Endothelial cell of hepatic sinusoid (primary cell): Measurements from ENCODE around the gene BRSK2.
"Not testable (repeated sequence)": the region's sequence is repeated elsewhere in the genome, so short reads cannot be mapped to it uniquely, and the experiment has no call there.

Source experiments
- in situ Hi-C: cut with HindIII; loops from 2 replicates; pipeline ENCODE4 v1.10.0; 2017; ENCODE audit warnings: low sequenced_read_pairs

Gene BRSK2

DNA sequence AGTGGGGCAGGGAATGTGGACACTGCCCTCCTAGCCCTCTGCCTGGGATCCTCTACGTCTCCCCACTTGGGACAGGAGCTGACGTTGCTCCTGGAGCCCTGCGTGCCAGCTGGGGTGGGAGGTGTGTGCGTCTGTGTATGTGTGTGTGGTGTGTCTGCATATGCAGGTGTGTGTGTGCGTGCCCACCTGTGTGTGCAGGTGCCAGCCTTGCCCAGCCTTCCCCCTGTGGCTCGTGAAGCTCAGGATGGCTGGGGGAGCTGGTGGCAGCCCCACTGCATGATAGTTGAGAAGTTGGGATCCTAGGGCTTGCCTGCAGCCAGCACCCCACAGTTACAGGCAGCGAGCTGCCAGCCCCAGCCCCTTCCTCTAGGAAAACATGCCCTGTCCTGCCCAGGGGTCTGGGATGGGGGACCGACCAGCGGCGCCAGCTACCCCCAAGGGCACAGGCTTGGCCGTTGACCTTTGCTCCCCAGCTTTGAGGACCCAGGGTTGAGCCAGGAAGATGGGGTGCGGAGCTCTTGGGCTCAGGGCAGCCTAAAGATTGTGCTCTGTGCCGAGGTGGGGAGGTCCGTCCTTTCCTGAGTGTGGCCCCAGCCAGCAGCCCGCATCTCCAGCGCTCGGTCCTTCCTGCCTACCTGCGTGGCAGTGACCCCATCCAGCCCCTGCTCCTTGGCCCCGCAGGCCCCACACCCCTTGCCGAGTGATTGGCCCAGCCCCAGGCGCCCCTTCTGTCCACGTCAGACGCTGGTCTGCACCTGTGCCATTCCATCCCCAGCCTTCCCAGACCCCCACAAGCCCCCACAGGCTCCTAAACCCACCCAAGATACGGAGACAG is 15.7 kb downstream of the BRSK2 start:
- in situ Hi-C loops, result no loop called here

DNA sequence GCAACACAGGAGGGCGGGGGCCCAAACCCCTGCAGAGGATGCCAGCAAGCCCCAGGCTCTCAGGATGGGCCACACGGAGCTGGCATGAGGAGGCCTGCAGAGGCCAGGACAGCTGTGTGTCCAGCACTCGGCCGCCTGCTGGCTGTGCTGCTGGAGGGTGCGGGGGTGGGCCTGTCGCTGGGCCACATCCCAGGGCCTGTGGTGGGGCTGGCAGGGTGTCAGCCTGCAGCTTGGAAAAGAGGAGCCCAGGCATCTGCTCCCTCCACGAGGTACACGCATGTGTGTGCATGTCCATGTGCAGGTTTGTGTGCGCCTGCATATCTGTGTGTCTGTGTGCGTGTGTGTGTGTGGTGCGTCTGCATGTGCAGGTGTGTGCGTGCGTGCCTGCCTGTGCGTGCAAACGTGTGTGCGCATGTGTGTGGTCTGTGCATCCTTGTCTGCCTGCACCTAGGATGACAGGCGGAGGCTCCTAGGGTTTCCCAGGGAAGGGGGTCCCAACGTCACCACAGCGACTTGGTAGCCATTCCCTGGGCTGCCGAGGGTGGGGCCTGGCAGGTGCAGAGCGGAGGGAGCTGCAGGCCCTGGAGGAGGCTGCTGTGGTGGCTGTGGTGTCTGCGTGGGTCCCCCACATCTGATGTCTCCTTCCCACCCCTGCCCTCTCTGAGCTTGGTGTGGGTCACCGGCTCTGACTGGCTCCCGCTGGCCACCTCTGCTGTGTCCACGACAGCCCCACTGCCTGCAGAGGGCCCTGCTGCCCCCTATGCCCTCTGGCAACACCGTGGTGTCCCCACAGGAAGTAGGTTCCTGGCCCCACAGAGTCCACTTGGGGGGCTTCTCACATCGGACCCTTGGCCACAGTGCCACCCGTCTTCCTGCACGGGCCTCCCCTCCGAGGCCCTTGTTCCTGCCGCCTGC is 17.1 kb downstream of the BRSK2 start:
- in situ Hi-C loops, result no loop called here

DNA sequence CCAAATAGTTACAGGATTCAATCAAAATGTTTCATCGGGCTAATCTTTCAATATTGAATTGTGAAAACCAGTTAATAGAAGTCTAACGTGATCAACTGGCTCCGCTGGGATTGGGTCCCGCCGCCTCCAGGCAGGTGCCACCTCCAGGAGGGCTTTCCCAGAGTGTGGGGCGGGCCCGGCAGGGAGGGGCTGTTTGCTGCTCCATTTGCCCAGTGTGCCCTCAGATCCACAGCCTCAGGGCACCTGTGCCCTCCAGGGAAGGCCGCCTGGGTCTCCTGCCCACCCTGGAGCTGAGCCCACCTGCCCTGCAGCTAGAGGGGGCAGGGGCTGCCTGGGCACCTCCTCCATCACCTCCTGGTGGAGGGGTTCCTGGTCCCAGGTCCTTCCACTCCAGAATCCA is 17.9 kb downstream of the BRSK2 start:
- in situ Hi-C loops, result no loop called here

DNA sequence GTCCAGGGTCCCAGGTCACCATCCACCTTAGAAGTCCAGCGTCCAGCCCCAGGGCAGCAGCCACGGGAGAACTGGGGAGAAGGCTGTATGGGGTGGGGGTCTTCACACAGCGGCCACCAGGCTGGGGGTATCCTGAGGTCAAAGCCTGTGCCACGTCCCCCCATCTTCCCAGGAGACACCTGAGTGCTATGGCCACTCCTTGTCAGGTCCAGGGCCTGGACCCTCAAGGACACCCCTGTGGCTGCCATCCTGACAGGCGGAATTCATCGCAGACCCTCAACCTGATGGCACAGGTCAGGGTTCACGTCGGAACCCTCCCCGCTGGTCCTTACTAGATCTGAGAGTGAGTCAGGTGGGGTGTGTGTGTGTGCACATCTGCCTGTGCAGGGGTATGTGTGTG is 18.6 kb downstream of the BRSK2 start:
- in situ Hi-C loops, result no loop called here

DNA sequence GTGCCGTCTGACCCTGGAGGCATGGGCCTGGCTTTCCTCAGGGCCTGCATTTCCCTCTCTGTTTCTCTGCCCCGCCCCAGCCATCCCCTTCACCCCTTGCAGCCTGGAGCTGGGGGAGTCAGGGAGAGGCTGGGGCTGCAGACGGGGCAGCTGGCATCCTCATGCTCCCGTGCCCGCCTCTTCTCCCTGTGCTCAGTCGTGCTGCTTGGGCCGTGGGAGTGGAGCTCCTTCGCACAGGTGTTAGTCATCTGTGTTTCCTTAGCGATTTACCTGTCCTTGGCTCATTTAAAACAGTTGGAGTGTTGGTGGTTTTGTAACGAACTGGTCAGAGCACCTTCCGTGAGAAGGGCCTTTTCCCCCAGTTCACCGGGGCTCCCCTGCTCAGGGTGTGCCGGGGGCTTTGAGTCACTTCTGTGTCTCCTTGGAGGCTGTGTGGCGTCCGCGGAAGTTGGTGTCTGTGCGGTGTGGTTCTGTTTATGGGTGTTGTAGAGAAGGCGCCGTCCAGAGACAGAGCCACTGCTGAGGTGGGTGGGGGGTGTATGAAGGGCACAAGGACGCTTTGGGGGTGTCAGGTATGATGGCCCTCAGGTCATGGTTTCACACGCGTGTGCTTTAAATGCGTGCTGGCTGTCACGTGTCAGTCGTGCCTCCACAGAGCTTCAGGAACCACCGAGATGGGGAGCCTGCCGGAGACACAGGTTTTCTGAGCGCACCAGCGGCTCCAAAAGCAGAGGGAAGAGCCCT is 19.5 kb downstream of the BRSK2 start:
- in situ Hi-C loops, result no loop called here

DNA sequence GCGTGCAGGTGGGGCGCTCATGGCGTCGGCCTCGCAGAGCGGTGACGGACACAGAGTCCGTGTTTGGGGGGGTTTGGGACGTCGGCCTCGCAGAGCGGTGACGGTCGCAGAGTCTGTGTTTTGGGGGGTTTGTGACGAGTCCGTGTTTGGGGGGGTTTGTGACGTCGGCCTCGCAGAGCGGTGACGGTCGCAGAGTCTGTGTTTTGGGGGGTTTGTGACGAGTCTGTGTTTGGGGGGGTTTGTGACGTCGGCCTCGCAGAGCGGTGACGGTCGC is 20.1 kb downstream of the BRSK2 start:
- in situ Hi-C loops, result not testable (repeated sequence)

DNA sequence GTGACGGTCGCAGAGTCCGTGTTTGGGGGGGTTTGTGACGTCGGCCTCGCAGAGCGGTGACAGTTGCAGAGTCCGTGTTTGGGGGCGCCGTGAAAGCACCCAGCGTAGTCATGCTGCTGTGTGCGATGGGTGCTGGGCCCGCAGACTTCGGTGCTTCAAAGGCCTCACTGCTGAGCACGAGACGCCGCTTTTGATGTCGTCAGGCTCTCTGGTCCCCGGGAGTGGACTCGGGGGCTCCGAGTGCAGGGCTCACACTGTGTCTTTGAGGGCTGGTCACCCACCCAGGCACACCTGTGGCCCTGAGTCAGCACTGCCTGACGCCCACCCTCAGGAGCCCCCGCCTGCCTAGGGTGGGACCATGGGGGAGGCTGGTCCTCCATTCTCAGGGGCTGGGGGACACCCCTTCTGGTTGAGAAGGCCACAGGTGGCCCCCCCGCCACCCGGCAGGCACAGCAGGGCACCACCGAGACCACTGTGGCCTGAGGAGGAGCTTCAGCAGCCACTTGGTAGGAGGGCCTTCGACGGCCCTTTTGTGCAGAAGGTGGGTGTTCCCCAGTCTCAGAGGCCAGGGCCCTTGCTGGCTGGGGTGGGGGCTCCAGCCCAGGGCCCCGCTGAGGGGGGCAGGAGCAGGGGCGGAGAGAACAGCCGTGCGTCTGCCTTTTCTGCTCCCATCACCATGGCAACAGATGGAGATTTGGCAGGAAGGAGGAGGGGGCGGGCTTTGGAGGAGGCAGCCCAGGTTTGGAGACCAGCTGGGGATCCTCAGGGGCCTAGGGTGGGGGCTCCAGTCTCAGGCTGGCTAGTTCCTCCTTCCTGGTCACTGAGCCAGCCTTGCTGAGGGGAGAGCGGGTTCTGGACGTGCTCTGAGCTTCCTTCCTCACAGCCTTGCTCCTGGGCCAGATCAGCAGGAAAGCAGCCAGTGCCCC is 20.9 kb downstream of the BRSK2 start:
- in situ Hi-C loops, result no loop called here

DNA sequence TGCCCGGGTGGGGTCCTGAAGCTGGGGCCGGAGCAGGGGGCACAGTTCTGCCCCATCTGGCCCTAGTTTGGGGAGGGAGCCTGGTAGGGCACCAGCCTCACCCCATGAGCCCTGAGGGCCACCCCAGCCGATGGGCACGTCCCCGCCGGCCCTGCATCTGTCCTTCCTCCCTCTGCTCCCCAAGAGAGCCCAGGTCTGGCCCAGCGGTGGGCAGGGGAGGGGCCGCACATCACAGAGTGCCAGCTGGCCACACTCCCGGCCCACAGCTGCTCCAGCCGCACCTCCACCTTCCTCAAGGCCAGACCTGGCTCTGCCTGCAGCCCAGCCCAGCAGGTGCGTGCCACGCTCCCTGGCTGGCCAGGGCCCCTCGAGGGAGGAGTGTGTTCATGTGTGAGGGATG is 21.6 kb downstream of the BRSK2 start:
- in situ Hi-C loops, result no loop called here

DNA sequence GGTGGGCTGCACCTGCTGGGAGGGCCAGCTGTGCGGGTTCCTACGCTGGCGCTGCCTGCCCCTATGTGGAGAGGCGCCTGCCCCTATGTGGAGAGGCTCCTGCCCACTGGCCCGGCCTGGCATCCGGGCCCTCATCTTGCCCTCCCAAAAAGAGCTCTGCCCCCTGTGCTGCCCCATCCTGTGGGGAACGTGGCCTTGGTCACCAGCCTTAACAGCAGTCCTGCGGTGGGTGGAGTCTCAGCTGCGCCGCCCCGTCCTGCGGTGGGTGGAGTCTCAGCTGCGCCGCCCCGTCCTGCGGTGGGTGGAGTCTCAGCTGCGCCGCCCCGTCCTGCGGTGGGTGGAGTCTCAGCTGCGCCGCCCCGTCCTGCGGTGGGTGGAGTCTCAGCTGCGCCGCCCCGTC is 22.0 kb downstream of the BRSK2 start:
- in situ Hi-C loops, result not testable (repeated sequence)

DNA sequence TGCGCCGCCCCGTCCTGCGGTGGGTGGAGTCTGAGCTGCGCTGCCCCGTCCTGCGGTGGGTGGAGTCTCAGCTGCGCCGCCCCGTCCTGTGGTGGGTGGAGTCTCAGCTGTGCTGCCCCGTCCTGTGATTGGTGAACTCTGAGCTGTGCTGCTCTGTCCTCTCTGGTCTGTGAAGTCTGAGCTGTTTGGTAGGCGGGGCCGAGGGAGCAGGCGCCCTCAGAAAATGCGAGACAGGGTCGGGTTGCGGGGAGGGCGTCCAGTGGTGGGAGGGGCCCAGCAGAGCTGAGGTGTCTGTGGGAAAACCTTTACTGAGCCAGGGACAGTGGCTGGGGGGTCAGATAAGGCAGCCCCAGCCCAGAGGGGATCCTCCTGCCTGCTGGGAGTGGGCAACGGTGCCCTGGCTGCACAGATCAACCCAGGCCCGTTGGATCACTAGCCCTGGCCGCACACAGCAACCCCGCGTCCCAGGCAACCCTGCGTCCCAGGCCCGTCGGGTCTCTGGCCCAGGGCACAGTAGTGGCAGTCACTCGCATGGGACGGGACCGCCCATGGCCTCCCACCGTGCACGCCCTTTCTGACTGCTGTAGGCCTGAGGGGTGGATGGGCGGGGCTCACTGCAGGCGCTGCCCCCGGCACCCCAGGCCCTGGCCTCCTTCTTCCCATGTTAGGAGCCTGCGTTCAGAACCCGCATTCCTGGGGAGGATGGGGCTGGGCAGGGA is 22.8 kb downstream of the BRSK2 start:
- in situ Hi-C loops, result no loop called here

DNA sequence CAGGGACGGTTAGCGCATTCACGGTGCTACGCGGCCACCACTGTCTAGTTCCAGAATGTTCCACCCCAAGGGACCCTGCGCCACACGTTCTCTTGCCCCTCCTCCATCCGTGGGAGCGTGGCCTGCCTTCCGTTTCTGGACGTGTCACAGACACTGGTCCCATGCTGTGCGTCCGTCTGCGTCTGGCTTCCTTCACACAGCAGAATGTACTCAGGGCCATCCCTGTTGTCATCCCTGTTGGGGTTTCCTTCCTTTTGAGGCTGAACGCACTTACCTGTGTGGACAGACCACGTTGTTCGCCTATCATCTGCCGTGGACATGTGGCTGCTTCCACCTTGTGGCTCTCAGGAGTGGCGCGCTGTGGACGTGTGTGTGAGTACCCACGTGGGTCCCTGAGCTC is 24.9 kb downstream of the BRSK2 start:
- in situ Hi-C loops, result no loop called here

DNA sequence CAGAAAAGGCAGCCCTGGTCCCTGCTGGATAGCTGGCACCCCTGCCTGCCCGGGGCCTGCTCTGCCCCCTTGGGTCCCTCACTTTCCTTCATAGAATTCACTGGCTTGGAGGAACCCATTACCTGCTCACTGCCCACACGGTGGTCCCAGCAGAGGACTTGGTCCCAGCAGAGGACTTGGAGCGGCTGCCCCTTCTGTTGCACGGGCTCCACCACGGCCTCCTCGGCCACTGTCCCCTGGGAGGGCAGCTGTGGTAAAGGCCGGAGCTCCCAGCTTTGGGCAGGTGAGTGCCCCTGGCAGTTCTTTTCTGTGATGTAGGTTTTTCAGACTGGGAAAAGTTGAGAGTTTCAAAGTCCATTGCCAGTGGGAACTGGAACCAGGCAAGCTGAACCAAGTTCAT is 25.9 kb downstream of the BRSK2 start:
- in situ Hi-C loops, result no loop called here

DNA sequence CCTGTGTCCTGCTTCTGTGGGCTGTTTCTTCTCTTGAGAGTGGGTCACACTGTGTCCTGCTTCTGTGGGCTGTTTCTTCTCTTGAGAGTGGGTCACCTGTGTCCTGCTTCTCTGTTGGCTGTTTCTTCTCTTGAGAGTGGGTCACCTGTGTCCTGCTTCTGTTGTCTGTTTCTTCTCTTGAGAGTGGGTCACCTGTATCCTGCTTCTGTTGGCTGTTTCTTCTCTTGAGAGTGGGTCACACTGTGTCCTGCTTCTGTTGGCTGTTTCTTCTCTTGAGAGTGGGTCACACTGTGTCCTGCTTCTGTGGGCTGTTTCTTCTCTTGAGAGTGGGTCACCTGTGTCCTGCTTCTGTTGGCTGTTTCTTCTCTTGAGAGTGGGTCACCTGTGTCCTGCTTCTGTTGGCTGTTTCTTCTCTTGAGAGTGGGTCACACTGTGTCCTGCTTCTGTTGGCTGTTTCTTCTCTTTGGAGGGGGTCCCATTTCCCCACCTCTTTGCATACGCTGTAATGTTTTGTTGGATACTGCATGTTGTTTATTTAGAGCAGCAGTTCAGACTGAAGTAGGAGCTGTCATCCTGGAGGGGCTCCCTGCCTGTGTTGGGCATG is 28.6 kb downstream of the BRSK2 start:
- in situ Hi-C loops, result not testable (repeated sequence)

DNA sequence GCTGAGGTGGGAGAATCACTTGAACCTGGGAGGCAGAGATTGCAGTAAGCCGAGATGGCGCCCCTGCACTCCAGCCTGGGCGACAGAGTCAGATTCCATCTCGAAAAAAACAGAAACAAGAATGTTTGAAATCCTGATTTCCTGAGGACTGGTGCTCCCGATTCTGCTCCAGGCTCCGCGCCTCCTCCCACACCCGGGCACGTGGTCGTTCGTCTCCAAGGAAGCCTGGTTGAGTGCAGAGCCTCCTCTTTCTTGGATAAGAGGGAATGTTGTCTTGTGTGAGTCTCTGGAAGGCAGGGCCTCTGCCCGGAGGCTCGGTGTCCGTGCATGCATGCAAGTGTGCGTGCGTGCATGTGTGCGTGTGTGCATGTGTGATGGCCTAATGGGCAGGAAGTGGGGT is 30.1 kb downstream of the BRSK2 start:
- in situ Hi-C loops, result loop anchor here (5.0 kb wide), 1 partner anchor 33 kb away; the partner anchor contains the start of gene BRSK2

DNA sequence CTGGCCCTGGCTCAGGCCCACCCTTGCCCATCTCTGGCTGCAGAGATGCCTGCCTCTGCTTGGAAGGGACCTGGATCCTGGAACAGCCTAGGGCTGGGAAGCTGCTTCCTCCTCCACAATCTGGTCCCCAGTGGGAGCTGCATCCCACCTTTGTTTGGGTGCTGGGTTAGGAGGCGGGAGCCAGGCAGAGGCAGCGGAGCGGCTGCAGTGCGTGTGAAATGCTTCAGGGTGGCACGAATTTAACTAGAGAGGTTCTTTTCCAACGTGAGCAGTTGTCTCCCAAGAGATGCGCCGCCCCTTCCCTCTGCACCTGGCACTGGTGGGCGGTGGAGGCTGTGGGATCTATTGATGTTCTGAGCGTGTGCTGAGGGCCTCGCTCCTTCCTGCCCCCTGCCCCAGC is 31.6 kb downstream of the BRSK2 start:
- in situ Hi-C loops, result loop anchor here (5.0 kb wide), 1 partner anchor 34 kb away; the partner anchor contains the start of gene BRSK2

DNA sequence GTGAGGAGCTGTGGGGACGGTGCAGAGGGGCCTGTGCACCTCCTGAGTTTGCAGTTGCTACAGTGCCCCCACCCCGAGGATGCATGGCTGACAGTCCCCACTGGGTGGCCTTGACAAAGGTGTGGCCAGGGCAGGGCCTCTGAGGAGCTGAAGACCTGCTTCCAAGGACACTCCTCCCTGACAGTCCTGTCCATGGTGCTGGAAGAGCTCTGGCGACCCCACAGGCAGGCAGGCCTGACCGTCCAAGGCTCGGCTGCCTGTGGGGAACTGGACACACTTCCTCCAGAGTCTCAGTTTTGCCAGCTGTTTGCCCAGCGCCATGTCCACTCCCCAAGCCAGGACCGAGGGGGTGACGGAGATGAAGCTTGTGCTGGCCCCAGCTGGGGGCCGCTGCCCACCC is 32.7 kb downstream of the BRSK2 start:
- in situ Hi-C loops, result loop anchor here (5.0 kb wide), 1 partner anchor 35 kb away; the partner anchor contains the start of gene BRSK2

DNA sequence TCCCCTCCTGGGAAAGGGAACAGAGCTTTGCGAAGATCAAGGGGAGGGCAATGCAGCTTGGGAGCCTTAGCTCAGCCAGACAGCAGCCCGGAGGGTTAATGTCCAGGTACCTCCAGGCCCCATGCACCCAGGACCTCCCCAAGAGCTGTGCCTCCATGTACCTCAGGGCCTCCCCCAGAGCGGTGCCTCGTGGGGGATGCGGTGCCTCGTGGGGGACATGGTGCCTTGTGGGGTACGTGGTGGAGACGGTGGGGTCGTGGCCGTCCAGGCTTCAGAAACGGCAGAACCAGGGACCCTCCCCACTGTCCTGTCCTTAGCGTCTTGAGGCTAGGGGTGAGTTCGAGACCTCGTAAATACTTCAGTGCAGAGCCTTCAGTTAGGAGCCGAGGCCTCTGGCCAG is 33.2 kb downstream of the BRSK2 start:
- in situ Hi-C loops, result loop anchor here (5.0 kb wide), 1 partner anchor 36 kb away; the partner anchor contains the start of gene BRSK2

DNA sequence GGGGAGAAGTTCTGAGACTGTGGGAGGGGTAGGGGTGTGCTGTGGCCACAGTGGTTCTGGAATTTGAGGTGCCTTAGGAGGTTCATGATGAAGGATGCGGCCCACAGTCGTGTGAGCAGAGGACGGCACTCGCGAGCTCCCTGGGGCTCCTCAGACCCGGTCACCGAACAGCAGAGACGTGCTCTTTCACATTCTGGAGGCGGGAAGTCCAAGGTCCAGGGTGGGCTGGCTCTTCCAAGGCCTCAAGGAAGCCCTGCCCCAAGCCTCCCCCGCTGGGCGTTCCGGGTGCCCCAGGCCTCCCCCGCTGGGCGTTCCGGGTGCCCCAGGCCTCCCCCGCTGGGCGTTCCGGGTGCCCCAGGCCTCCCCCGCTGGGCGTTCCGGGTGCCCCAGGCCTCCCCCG is 33.7 kb downstream of the BRSK2 start:
- in situ Hi-C loops, result loop anchor here (5.0 kb wide), 1 partner anchor 36 kb away; the partner anchor contains the start of gene BRSK2

DNA sequence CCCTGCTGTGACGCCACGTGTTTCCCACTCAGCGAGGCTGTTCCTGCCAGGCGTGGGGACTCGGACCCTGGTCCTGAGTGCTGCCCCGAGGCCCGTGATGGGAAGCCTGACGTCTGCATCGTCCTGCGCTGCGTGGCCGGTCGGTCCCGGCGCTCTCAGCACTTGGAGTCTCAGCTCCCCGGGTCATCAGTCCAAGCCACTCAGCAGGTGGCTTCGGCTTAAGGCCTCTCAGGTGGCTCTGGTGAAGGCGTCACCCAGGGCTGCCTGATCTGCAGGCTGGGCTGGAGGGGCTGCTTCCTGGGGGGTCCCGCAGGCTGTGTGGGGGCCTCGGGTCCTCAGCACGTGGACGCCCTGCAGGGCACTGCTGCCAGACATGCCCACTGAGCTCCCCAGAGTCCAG is 35.3 kb downstream of the BRSK2 start:
- in situ Hi-C loops, result no loop called here
